DMS79 treated with DMSO at 0.1 percent for 48 hours (cell line): ENCODE measurements around the gene PTPRD.

Experiments
- DNase-seq: peaks from one replicate; lab custom pipeline; 2025; lab: John Stamatoyannopoulos, UW

The PTPRD gene

DNA sequence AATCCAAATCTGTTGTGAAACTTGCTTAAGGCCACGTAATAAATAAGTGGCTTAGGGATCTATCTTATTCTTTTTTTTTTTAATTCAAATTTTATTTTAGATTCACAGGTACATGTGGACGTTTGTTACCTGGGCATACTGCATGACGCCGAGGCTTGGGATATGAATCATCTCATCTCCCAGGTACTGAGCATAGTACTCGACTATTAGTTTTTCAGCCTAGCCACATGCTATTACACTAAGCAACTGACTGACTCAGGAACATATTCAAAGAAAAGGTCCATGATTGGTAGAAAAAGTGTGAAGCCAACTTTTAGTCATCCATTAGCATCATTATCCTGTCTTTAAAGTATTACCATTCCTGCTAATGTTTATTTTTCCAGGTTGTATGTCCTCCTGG is 1709.7 kb downstream of the PTPRD start:
- DNase-seq, result no peak

DNA sequence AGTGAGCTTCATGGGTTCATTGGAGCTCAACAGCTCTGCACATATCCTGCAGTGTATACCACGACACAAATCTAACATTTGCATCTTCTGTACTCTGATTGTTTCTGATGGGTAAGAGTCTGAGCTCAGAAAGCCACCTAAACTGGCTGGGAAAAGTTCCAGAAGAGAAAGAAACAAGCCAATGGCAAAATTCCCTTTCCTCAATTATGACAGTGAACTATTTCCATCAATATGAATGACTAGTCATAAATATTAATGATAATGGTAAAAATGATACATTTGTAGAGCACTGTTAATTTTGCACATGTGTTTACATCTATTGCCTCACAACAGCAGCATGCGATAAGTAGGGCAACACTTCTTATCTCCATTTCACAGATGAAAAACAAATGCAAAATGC is 1711.7 kb downstream of the PTPRD start:
- DNase-seq, result no peak

DNA sequence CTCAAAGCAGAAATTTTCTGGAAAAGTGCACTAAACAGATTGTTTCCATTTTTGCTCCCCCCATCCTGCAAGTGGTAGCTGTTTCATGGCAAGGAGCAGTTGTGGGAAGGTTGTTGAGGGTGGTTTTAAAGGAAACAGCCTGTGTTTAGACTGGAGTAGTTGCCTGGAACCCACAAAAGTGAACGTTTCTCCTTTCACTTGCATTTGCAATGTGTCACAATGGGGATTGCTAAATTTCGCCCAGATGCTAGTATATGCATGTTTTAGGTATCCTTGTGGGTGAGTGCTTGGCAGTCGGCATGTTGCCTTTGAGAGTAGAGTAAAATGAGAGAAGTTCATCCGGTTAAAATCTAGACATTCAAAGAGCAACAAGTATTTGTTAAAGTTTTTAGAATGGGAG is 1713.3 kb downstream of the PTPRD start:
- no peak for DNase-seq

DNA sequence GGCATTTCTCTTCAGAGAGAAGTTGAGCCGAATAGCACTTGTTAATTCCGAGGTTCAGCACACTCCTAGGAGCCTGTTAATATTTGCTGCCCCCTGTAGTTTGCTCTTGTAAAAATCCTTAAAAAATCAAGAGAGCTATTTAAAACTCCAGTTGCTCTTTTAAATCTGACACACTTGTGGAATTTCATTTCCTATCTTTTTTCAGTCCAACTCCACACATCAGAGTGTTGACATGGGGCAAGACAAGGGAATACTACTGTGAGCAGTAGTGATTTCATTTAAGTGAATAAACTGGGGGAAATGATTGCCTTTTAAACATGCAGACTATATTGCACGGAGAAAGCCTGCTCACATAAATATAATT is 1717.0 kb downstream of the PTPRD start:
- peak; percentile 30 for DNase-seq

DNA sequence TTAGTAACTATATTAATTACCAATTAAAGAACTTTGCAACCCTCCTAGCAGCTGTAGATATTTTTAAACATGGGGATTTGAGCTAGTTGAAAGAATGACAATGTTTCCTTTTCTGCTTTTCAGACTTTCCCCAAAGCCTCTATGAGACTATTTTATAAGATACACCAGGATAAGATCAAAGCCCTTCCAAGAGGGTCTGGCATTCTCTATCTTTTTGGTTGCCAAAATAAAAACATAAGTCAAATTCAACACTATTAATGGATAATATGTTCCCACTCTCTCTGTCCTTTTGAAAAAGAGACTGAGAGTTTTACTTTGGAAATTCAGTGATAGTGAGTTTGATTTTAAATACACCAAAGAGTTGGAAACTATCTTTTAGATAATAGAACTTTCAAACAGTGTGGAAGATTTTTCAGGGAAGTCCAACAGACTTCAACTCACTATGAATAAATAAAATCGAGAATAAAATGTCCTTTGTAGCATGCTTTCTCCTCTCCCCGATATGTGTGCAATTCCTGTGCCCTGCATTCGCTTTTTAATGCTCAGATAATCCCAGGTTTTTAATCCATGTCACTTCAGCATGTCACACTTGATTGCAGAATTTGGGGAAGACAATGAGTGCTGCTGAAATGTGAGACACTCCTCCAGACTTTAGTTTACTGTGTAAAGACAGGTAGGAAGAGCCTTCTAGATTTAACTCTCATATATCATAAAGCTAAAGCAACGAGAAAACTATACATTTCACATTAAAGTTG is 1717.5 kb downstream of the PTPRD start:
- no peak for DNase-seq

DNA sequence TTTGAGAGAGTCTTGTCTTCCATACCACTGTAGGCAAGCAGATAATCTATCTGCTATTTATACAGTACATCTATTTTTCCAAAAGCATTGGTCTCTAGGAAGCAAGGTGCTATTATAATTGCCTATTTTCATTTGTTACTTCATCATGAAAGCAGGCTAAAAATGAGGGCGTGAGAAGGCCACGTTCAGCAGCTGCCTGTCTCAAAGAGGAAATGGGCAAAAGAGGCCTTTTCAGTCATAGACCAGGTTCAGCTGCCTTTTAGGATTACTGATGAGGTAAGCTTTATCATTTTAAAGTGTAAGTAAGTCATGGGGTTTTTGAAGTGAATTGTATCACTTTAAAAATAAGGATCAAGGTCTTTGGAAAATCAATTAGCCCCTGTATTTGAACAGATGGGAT is 1722.1 kb downstream of the PTPRD start:
- no peak for DNase-seq

DNA sequence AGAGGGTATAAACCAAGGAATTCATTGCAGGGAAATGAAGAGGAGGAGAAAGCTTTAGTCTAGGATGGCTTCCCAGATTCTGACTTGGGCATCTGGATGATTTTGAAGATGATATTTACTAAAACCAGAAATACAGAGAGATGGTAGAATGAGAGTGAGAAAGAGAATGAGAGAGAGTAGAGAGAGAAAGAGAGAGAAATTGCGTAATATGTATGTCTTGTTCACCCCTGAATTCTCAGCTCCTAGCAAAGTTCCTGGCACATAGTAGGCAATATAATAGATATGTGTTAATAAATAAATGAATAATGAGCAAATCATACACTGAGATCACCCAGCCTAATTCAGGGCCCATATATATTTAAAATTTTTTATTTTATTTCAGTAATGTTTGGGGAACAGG is 1723.7 kb downstream of the PTPRD start:
- DNase-seq, result no peak

DNA sequence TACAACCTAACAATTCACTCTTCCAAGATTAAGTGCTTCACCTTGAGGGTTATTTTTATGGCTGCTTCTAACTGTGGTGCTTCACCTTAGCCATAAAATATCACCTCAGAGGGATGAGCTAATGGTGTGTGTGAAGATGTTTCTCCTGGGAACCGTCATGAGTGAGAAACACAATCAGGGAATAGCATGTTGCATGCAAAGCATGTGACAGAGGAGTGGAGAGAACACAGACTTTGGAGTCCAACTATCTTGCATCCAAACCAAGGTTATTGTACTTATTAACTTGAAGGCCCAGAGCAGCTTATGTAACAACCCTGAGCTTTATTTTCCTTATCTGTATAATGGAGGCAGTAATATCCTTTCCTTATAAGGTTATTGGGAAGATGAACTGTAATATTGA is 1724.2 kb downstream of the PTPRD start:
- DNase-seq, result peak; percentile 12

DNA sequence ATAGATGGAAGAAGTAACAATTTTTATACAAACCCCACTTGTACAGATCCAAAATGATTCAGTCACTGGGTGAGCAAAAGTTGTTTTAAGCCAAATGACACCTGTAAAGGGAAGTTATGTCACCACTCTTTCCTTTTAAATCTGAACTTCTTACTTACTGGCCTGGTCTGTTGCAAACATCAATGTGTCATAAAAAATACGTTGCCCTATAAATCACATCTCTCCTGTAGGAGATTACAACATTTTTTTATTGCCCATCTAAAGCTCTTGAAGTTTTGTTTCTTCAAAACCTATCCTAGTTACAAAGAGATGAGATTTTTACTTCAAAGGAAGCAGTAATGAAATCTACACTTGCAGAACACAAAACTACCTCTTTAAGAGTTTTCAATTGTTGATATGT is 1725.4 kb downstream of the PTPRD start:
- DNase-seq, result no peak

DNA sequence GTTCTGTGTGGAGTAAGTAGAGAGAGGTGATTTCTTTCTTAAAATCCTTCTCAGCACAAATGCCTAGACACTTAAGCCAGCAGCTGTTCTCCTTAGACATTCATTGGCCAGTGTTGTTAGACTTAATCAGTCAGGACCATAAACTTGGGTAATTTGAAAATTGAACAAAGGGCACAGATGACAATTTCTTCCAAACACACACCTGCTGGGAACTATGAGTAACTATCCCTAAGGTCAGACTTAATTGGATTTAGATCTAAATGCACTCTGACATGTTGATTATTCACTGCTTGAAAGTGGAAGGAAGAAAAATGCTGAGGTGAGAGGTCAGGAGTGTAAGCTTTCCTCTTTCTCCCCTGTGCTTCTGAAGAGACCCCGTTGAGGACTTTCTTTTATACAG is 1729.5 kb downstream of the PTPRD start:
- DNase-seq, result no peak

DNA sequence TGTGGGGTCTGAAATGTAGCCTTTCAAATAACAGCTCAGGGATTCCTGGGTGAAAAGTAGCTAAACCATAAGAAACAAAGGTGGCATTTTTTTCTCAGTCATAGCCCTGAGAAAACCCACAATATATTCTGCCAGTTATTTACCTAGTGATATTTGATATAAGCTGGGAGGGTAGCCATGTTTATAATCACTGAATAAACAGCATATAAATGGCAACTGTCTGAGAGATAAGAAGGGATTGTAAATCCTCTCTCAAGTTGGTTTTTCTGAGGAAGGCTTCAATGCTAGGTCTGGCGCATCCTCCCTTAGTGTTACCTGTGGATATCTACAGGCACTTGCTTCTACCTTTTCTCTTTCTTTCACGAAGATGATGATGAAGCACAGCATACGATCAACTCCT is 1732.7 kb downstream of the PTPRD start:
- no peak for DNase-seq

DNA sequence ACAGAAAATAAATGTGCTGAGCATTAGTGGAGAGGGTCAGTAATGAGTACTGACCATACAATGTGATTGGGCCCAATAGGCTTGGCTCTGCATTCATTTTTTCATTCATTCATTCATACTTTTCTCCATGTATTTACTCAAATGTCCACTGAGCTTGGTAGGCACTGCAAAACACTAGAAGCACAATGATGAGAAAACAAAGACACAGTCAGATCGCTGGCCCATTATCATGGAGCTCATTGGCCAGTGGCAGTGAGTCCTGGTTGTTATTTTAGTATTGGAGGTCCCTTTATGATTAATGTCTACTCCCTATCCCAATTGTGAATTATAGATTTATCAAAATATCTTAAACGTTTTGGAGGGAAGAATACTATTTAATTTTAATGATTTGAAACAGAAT is 1733.5 kb downstream of the PTPRD start:
- DNase-seq, result no peak

DNA sequence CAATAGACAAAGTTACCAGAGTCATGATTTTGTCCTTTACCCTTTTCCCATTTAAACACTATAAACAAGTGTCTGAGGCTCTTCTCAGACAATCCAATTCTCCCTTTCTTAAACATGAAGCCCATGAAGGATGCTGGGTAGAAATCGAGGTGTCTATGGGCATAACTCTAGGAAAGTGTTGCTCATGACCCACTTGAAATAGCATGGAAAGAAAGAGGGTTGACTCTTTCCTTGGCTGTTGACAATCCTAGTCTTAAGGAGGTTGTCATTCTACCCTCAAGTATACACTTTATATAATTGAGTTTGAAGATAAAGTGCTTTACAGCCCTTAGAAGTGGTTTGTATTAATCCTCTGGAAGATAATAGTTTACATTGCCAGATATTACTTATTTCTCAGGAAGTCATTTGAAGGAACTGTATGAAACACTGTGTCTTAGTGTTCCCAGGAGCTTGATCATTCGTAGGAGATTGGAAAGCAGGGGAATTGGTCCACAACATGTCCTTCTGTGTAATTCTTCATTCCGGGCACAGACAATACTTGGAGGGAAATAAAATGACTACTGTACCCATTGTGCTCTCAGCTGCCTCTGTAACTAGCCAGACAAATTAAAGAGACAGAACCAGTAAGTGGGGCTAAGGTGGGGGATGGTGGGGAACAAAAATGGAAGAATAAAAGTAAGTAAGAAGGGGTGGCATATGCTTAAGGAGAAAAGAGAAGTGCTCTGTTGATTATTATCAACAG is 1734.9 kb downstream of the PTPRD start:
- DNase-seq, result peak; percentile 69

DNA sequence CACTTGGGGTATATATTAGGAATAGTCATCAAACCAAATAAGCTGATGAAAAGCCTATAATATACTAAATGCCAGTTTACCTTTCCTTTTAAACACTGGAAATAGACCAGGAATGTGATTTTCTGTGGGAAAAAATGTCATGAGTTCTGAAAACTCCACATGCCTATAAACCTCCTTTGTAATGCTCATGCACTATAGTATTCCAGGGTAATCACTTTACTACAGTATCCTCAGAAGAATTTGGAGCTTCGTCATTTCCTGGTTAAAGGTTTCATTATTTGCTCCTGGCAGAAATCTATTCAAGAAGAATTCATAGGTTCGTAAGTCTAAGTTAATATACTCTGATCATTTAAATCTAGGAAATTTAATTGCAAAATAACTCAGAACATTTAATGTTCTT is 1736.5 kb downstream of the PTPRD start:
- DNase-seq, result no peak

DNA sequence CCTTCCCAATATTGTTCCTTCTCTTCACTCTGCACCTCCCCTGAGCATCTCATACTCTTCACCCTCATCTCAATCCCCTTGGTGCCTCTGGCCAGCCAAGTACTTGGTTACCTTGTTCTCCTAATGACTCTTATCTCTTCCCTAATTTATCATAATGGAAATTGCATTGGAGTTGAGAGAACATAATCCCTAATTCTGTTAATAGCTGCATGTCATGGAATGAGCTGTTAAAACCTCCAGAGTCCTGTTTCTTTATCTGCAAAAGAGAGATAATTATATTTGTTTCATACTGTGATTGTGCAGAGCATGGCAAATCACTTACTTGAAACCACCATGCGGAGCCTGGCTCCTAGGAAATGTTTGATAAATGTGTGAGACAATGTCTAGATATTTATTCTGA is 1738.3 kb downstream of the PTPRD start:
- DNase-seq, result no peak

DNA sequence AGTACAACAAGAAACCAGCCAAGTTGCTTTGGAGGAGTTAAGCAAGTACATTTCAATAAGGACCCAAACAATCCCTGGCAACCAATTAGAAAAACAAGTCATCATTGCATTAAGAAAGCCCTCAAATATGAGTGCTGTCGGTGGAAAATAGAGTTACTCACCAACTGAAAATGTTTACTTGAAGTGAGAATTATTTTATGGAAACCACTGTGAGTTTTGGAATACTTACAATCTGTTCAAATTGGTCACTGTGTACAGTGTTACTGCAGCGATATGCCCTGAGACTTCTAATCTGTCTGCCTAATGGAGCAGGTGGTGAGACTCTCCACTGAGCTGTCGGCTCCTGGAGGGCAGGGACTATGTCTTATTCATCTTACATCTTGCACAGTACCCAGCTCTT is 1740.0 kb downstream of the PTPRD start:
- DNase-seq, result no peak

DNA sequence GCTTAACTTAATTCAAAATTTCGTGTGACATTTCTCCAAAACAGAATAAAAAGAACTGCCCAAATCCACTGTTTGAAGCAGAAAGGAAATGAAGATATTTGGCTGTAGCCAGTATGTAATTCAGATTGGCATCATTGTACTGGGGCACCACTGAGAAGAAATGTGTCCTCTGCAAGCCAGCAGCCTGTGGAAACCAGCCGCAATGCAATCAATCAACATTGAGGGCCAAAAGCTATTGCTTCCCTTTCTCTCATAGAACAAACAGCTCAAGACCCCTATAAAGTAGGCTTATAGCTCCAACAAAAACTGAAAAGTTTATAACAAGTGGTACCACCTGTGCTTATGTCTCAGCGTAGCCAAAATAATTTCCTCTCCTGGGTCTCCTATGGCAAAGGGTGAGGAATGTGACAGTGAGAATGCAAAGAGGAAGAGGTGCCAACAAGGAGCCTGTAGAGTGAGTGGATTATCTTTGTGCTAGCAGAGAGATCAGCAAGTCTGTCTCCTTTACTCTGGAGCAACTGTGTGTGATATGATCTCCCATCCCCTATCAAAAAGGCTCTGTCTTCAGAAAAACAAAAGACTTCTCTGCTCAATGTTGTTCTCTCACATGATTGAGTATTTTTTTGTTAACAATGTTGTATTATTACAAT is 1740.9 kb downstream of the PTPRD start:
- DNase-seq, result no peak

DNA sequence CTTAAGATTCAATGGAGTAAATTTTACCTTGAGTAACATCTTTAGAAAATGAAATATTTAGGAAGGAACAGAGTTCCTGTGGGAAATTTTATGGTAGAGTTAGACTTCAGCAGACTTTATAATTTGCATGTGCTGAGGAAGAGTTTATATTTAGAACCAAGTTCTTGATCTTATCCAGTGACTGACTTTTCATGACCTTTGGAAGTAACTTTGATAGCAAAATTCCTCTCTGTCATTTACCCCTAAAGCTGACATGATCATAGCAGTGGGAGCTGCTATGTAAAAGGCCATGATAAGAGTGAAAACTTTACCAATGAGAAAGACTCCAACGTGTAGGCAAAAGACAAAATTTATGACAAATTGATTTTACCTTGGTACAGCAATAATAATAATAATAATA is 1741.4 kb downstream of the PTPRD start:
- DNase-seq, result no peak

DNA sequence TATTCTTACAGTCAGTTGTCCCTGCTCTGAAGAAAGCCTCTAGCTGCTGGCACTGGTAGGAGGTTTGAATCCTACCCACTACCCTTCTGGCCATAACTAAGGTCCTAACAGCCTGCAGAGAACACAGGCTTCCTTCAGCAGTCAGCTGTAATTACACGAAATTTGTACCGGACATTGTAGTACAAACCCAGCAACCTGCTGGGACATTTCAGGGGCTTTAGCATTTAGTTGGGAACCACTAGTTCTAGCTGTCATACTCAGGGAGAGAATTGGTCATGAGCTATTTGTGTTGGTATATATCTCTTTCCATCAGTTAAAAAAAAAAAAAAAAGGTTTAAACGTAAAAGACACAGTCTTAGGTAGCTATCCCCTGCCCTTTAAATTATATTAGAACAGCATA is 1743.0 kb downstream of the PTPRD start:
- DNase-seq, result no peak

DNA sequence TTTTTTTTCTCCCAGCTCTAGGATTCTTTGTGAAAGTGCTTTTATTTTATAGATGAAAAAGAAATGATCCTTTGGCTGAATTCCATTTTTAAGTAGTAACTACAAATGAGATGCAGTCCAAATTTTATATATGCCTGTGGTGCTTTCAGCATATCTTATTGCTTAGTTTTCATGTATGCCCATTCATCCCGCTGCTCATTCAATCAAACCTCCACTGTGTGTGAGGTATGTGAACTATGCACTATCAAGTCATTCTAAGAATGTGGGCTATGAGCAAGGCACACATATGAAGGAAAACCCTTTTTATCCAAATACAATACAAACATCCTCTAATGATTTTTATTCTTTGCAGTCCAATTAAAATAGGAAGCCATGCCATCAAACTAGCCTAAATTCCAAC is 1744.2 kb downstream of the PTPRD start:
- DNase-seq, result no peak

DNA sequence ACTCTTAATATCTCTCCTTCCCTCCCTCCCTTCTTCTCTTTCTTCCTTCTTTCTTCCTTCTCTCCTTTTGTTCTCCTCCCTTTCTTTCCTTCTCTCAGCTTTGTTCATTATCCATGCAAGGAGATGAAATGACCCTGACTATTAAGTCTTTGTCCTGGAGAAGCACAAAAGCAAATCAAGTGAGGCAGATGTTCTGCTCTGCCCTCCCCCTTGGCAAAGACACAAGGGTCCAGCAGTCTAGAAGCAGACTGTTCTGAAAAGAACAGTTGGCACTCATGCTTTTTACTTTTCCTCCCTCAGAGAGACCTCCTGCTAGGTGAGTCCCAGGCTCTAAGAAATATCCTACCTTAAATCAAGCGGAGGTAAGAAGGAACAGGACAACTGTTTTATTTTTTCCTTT is 1745.7 kb downstream of the PTPRD start:
- DNase-seq, result no peak

DNA sequence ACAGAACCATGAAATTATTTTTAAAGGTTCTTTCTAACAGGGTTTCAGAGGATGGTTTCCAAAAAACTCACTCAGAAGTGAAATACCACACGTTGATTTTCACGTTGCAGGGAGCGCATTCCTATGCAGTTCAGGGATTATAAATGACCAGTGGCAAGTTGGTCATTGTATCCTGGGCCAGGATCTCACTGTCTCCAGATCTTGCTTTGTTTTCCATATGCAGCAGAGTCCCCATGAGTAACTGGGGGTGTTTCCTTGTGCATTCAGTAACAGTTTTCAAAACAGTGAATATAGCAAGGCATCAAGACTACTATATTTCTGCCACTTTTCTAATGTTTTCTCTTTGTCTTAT is 1748.3 kb downstream of the PTPRD start:
- no peak for DNase-seq

DNA sequence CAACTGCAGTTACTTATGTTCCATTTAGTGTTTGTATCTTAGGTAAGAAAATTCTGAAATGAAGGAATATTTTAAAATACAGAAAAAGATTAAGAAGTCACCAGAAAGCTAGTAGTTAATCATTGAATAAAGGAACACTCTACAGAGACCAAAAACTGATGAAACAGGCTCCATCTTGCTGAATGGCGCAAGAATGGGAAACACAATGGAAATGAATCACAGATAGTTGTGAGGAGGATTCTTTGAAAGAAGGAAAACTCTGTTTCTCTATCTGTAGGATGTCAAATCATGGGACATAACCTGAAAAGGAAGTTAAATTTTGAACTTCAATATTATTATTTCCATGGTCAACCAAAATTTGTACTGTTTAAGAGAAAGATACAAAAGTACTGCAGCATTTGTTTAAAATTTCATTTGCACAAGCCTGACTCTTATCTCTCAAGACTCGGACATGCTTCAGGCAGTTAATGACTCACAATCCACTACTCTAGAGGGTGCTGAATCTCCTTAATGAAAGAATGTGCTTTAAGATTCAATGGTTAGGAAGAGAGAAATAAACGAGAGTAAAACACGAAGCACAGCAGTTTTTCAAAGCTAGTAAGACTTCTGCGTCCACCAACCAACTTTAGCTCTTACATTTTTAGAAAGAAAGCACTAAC is 1748.8 kb downstream of the PTPRD start:
- no peak for DNase-seq
